ENCODE measurements around the gene COP1.

DNA sequence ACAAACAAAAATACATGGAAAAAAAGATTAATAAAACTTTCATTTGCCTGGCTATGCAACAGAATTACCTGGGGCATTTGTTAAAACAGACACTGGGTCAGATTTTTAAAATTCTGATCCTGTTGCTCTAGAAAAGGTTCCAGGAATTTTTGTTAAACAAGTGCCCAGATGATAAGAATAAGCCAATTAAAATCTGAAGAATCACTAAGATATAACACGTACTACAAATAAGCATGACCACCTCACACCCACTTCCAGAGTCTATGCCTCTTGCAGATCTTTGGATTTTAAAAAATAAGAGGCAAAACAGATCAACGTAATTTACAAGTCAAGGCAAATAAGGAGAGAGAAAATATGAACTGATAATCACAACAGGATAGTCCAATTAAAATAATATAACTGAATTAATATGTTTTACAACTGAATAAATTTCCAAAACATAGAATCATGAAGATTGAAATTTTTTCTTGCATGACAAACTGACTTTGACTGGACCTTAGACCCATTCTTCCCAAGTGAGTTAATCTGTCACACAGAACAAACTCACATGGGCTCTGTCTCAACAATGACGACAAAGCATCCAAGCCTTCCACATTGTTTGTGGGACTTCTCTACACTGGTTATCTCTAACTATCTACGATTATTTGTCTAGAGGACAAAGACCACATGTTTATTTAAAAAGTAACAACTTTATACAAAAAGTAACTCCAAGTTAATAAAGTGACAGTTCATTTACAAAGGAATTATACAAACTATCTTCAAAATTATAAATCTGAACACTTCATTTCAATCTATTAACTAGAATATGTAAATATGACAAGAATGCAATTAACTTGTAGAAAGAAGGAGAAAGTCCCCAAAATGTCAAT, 56.9 kb downstream of the COP1 start:
- TF ChIP-seq ZBTB2 (CRISPR knock-in tag; IDR thresholded peaks at IDR 0.05; ENCODE audit: low read depth) (no peak), ZSCAN30 (CRISPR knock-in tag; IDR thresholded peaks at IDR 0.05) (no peak), SUZ12 (IDR thresholded peaks at IDR 0.05; ENCODE audit: low read depth, low read length) (no peak)

Measured in HepG2 (cell line).